GM06990 (cell line): ENCODE data around the gene FBXO45.

Source experiments
- DNase-seq: peaks from one replicate; pipeline ENCODE4 v3.0.0-alpha.2; 2011; ENCODE audit not compliant: insufficient read length; ENCODE audit errors: extremely low read depth
- H3K27me3 ChIP-seq: replicated peaks from 2 replicates; pipeline ENCODE4 v1.6.0; 2011; ENCODE audit warnings: low read length; ENCODE audit not compliant: control insufficient read depth, insufficient read depth
- H3K36me3 ChIP-seq: 2 replicates; pipeline ENCODE4 v1.5.1; 2011; ENCODE audit warnings: low read length; ENCODE audit not compliant: control insufficient read depth, insufficient read depth
- H3K4me3 ChIP-seq: replicated peaks from 2 replicates; pipeline ENCODE4 v1.5.1; 2011; ENCODE audit warnings: low read depth, mild to moderate bottlenecking, control low read depth, low read length
- CTCF ChIP-seq: IDR thresholded peaks from 2 replicates; pipeline ENCODE4 v1.5.1; 2011; ENCODE audit warnings: low read length, control low read depth, mild to moderate bottlenecking, inconsistent platforms; ENCODE audit not compliant: insufficient read depth, poor library complexity, severe bottlenecking

Gene FBXO45

DNA sequence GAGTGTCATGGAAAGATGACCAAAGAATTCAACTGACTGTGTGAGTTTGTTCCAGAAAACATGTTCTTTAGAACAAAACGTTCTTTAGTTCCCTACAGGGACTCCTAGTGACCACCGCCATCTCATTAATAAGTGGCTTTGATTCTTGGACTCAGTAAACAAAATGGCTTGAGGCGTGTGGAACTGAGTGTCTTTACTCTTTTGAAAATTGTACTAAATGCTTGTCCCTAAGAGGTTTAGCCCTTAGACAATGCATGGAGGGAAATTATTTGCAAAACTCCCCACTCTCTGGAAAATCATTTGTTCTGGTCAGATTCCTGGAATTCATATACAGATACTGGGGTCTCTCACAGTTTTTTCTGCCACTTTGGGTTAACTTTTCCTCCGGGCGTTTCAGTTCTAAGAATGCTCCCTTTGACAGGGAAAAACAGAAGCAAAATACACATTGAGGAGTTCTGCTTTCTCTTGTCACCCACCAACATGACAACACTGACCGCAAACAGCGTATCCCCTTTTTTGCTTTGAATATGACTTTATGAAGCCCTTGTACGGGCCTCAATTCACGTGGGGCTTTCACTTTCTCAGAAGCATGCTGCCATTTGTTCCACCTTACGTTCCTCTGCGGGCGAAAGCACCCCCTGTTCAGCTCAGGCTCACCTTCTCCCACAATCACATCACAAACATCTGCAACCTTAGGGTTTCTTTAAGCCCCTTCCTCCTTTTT is 55.8 kb downstream of the FBXO45 start:
- Histone ChIP-seq H3K36me3 (no peaks in the 10 kb centered on the region), H3K4me3 (no peak overlapping the region), H3K27me3 (no peaks in the 10 kb centered on the region)
- no peak for TF ChIP-seq CTCF
- no peak for DNase-seq

DNA sequence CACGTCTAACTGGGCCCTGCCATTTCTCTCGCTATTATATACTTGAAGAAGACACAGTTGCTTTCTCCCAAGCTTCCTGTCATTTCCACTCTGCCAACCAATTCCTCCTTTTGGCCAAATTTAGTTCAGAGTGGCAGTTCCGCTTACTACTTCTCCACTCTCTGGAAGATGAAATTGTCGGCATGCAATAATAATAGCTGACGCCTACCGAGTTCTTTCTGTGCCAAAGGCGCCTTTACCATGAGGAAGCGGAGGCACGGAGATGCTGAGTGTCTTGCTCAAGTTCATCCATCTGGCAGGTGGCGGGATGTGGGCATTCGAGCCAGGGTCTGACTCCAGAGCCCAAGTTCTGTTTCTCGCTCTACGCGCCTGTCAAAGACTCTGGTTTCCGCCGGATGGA is 56.4 kb downstream of the FBXO45 start:
- H3K27me3 ChIP-seq: no peaks in the 10 kb centered on the region
- DNase-seq: no peak
- no peak overlapping the region for H3K4me3 ChIP-seq
- no peak for TF ChIP-seq CTCF
- no peaks in the 10 kb centered on the region for H3K36me3 ChIP-seq

GRCh38 chr3:196625331-196625730 is 56.9 kb downstream of the FBXO45 start:
- Histone ChIP-seq H3K27me3 (no peaks in the 10 kb centered on the region), H3K36me3 (no peaks in the 10 kb centered on the region), H3K4me3 (no peak overlapping the region)
- no peak for DNase-seq
- TF ChIP-seq CTCF: no peak

DNA sequence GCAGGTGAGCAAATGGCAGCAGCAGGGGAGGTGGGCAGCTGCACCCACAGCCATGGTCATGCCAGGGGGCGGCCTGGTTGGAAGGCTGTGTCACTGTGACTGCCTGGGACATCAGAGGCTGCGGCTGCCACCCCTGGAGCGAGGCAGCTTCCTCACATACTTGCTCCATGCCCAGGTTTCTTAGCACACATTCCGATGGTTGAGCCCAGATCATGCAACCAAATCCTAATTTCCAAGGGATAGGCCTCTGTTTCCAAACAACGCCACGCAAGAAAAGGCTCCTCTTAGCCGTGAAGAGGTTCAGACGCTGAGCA is 59.4 kb downstream of the FBXO45 start:
- DNase-seq: no peak
- H3K27me3 ChIP-seq: no peaks in the 10 kb centered on the region
- no peak for TF ChIP-seq CTCF
- H3K36me3 ChIP-seq: no peaks in the 10 kb centered on the region
- no peak overlapping the region for H3K4me3 ChIP-seq

GRCh38 chr3:196629228-196629627 is 60.8 kb downstream of the FBXO45 start:
- Histone ChIP-seq H3K4me3 (no peak overlapping the region), H3K36me3 (no peaks in the 10 kb centered on the region), H3K27me3 (no peaks in the 10 kb centered on the region)
- no peak for DNase-seq
- TF ChIP-seq CTCF: no peak

- no peak for DNase-seq
- H3K27me3 ChIP-seq: no peaks in the 10 kb centered on the region
- H3K4me3 ChIP-seq: peak overlapping the region; percentile 73
- no peaks in the 10 kb centered on the region for H3K36me3 ChIP-seq
- TF ChIP-seq CTCF: no peak
These were observed 63.2 kb downstream of the FBXO45 start for GRCh38 chr3:196631682-196632045.
